ENCODE measurements around the gene CYSRT1.

CYSRT1 gene

DNA sequence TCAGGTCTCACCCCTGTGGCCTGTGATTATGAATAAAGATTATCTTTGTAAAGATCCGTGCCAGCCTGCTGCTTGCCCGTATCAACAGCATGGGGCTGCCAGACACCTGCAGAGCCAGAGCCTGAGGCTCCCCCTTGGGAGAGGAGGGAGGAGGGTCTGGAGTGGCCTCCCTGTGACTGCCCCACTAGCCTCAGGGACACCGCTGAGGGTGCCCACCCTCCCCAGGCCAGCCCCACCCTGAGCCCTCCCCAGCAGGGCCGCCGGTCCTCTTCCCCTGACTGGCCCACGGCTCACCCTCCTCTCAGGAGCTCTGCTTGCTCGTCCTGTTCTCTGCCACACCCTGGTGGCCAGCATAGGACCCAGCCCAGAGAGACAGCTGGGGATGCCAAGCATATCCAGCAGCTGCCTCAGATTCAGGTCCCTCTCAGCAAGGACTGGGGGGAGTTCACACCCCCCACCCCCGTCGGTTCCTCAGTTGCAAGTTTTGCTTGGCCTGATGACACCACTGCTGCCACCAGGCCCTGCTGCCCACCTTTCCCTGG is 34.6 kb upstream of the CYSRT1 start:
- no peak for DNase-seq (ENCODE audit: low spot score)

DNA sequence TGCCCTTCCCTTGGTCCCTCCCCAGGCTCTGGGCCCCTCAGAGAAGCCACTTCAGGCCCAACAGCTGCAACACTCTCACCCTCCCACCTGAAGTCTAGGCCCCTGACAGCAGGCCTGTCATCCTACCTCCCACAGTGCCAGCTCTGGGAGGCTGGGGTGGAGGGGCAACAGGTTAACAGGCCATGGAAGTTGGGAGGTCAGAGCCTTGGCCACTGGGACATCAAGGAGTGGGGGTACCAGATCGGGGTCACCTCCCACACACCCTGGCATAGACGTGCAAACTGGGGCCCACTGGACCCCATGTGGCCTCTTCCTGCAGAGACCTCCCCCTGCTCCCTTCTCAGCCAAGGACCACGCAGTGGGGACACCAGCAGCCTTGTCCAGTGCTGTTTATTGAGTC is 33.7 kb upstream of the CYSRT1 start:
- DNase-seq (ENCODE audit: low spot score), result no peak

DNA sequence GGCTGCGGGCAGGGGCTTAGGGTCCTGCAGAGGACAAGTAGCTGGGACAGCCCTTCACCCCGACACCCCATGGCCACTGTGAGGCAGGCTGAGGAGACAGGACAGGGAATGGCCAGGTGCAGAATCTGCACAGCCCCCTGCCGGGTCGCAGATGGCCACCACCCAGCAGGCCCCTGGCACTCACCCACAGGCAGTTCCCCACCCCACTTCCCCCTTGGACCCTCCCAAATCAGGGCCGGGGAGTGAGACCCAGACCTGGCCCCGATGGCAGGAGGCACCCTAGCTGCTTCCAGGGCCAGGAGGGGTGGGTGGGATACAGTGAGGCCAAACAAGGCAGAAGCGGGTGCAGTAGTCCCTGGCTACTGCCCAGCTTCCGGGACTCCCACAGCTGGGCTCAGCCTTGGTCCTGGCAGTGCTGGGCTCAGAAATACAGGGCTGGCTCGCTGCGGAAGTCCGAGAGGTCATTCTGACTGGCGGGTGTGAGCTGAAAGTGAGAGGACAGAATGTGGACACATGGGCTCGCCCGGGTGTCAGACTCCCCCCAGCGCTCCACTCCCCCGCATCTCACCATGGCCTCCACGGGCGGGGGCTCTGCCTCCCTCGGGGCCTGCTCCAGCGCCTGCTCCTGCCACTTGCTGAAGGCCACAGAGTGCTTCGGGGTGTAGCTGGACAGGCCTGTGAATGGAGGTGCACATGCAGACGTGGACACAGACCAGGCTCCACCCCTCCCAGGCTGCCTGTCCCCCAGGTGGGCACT is 33.1 kb upstream of the CYSRT1 start:
- no peak for DNase-seq (ENCODE audit: low spot score)

DNA sequence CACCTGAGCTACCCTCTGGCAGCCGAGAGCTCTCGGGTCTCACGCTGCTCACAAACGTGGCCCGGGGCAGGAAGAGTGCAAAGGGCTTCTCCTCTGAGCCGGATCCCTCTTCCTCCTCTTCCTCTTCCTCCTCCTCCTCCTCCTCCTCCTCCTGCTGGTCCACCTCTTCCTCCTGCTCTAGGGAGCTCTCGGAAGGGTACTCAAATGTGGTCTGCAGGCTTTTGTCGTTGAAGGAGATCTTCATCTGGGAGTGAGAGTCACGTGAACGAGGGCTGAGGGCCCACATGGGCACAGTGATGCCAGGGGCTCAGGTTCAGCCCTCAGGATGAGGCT is 32.6 kb upstream of the CYSRT1 start:
- DNase-seq (ENCODE audit: low spot score), result no peak

DNA sequence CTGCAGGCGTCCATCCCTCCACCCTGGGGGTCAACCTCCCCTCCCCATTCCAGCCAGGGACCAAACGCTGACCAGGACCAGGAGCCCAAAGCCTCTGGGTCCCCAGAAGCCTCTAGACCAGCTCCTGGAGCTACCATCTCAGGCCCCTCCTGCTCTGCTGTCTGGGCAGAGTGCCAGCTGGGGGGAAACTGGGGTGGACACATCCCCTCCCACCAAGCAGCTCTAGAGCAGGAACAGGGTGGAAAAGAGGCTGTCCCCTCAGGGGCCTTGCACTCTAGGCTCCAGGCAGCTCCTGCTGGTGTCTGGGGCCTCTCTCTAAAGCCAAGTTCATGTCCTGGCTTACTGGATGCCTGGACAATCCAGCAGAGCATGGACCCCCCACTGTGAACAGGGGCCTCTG is 32.1 kb upstream of the CYSRT1 start:
- DNase-seq (ENCODE audit: low spot score), result no peak

DNA sequence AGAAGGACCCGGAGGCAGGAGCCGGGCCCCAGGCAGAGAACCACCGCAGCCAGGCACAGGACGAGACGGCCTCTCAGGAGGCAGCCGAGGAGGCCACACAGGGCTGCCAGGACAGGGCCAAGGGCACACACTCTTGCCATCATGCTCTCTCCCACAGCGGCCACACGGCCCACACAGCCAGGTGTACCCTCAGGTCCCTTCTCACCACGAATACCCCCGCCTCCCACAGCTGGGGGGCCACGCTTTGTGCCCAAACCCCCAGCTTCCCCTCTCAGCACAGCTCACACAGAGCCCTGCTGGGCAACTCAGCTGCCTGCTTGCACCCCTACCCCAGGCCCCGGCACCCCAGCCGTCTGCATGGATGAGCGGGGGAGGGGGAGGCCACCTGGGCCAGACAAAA is 31.2 kb upstream of the CYSRT1 start:
- DNase-seq (ENCODE audit: low spot score), result no peak

DNA sequence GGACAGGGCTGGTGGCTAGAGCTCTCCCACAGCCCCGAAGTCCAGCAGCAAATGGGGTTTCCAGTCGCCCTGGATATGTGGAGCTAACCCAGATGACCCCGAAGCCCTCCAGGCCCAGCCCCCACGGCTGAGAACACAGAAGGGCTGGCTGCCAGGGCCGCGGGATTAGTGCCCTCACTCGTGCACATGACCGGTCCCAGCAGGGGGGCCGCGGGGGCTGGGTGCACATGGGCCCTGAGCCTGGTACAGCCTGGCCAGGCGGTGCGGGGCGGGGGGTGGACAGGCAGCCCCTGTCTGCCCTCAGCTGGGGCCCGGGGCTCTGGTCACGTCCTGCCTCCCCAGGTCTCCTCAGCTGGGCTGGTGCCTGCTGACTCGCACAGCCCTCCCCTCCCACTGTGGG is 30.6 kb upstream of the CYSRT1 start:
- no peak for DNase-seq (ENCODE audit: low spot score)

DNA sequence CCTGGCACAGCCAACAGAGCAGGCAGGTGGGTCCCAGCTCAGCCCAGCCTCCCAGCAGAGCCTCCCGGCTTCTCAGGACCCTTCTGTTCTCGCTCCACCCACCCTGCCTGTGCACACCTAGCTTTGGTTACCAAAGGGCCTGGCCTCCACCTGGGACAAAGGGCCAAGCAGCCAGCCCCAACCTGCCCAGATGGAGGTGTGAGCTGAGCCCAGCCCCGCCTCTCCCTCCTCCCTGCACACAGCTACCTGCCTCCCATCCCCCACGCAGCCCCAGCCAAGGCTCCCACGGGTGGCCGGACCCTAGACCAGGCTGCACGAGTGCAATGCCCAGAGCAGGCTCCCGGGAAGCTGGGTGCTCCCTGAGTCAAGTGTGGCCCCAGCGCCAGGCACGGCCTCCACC is 30.1 kb upstream of the CYSRT1 start:
- DNase-seq (ENCODE audit: low spot score), result no peak

DNA sequence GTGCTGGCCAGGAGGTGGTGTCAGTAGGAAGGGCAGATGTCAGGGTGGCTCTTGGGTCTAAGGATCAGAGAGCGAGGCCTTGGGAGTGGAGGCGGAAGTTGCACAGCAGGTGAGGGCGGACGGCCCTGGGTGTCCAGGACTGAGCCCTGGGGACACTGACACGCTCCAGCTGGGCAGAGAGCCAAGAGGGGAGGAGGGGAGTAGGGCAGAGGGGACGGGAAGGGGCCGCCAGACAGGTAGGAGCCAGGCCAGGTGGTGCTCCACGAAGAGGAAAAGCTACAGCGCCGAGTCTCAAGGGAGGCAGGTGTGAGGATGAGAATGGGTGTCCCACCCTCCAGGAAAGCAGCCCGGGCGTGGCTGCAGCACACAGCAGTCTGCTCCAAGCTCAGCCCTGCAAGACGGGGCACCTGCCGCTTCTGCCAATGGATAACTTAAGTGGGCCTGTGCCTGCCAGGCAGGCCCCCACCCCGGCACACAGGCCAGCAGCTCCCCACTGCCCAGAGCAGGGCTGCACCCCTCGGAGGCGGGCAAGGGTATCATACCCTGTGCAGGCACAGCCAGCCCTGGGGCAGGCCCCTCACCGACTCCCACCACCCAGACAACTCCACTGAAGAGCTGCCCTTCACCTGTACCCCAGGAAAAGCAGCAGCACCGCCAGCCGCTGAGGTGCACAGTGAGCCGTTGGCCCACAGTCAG is 29.3 kb upstream of the CYSRT1 start:
- no peak for DNase-seq (ENCODE audit: low spot score)

DNA sequence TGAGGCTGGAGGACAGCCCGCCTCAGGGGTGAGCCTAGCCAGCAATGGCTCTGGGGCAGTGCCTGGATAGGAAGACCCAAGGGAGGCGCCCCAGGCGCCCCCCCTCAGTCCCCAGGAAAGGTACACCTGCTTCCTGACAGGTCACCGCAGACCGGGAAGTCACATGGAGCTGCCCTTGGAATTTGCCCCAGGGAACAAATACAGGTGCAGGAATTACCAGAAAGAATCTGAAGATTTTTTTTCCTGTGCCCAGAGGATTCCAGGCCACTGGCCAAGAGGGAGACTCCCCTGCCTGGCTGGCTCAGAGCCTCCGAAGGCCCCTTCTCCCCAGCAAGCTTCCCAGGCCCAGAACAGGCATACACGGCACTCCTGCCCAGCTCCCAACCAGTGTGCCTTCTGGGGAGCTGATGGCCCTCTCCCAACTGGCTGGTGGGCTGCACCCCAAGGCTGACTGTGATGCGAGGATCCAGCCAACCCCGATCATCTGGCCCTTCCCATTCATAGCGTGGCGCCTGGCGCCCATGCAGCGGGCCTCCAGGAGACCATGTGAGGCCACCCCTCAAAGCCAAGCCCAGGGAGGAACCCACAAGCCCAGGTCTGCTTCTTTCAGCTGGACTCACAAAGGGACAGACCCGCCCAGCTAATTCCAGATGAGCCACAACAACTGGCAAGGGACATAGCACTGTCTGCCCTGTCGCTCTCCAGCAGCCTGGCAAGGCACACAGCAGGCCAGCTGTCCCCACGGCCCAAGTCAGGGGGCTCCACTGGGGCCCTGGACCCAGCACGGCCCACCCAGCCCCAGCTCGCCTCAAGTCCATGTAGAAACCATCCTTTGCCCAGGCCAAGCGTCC is 26.7 kb upstream of the CYSRT1 start:
- DNase-seq (ENCODE audit: low spot score), result no peak

DNA sequence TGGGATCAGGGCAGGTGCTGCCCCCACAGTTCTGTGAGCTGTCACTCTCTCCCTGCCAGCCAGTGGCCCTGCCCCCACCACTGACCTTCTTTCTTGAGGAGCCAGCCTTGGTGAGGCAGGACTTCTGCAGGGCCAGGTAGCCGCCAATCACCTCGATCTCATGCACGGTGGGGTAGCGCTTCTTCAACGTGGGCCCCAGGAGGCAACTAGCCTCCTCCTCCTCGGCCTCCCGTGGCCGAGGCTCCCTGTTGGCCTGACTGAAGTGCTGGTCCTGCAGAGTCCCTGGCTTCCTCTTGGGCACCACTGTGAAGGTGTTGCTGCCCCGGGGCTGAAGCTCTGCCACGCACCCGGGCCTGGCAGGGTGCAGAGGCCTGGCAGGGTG is 26.1 kb upstream of the CYSRT1 start:
- no peak for DNase-seq (ENCODE audit: low spot score)

DNA sequence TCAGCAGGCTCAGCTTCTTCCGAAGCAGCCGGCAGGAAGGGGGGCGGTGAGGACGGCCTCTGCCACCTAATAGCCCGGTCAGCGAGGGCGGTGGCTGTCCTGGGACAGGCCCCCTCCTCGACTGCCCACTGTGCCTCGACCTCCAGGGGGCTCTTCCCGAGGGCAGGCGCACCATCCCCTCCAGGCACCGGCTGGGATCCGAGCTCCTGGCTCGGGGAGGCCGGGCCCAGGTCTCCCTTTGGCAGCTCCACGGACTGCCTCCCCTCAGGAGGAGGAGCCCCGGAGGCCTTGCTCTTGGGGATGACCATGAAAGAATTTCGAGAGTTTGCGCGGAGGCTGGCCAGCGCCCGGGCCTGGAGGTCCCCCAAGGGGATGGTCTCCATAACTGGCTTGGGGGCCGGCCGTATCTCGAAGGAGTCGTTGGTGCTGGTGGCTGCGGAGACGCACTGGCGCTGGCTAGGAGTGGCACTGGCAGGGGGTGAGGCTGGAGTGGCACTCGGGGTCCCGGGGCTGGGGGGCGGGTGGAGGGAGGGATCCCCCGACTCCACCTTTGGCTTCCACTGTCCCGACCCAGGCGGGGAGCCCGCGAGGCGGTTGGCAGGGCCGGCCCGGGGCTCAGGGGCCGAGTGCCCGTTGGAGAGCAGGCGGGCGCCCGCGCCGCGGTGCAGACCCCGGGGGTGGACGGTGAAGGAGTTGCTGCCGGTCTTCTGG is 25.4 kb upstream of the CYSRT1 start:
- no peak for DNase-seq (ENCODE audit: low spot score)

DNA sequence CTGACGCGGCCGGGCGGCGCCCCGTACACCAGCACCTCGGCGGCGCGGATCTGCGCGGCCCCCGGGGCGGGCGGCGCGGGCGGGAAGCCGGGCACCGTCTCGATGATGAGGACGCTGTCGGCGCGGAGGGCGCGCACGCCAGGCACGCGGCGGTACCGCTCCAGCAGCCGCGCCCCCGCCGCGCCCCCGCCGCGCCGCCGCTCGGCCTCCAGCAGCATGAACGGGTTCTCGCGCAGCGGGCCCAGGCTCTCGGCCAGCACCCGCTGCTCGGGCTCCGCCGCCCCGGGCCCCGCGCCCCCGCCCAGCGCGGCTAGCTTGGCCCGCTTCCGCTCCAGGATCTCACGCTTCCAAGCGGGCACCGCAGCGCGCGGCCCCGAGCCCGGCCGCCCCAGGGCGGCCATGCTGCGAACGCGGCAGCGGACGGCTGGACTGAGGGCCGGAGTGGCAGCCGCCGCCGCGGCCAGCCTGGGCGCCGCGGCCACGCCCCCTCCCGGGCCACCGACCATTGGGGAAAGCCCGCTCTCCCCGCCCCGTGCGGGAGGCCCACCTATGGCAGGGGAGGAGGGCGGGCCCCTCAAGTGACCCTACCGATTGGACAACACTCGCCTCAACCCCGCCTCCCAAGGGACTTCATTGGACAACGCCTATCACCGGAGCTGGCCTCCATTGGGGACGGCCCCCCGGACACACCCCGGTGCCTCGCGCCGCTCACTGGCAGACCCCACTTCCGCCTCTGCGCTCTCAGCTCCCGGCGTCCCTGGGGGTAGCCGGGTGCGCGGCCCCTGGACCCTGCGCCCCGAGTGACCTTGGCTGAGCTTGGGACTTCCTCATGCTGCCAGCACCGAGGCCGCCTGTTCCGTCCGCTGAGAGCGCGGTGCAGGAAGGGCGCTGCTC is 24.4 kb upstream of the CYSRT1 start, which contains the start of gene TPRN:
TPRN (minus strand) TSS at position 431 of the 894 bp plus-strand sequence; CDS start at position 401, 30 bp downstream.
- DNase-seq (ENCODE audit: low spot score), result peak; percentile 100

DNA sequence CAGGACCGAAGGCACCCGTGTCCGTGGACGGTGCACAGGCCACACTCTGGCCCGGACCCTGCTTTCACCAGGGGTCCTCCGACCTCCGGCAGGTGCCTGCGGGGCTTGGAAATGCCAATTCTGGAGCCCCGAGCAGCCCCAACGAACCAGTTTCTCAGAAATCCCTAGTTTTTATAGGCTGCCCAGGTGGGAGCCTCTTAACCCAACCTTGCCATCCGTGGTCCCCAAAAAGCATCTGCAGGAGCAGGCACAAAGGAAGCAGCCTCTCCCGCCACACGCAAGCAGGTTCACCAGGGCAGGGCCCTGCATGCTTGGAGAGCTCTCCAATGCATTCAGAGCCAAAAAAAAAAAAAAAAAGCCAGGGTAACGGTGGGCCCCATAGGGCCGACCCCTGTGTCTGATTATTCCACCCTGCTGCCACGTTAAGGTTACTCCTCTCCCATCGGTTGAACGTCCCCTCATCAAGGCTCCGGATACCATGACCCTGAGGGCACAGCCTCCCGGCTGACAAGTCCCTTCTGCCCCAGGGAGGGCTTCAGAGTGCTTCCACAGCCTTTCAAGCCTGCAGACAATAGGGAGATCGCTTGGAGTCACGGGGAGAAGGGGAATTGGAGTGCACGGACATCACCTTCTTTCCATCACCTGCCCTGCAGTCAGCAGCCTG is 23.6 kb upstream of the CYSRT1 start:
- DNase-seq (ENCODE audit: low spot score), result no peak

DNA sequence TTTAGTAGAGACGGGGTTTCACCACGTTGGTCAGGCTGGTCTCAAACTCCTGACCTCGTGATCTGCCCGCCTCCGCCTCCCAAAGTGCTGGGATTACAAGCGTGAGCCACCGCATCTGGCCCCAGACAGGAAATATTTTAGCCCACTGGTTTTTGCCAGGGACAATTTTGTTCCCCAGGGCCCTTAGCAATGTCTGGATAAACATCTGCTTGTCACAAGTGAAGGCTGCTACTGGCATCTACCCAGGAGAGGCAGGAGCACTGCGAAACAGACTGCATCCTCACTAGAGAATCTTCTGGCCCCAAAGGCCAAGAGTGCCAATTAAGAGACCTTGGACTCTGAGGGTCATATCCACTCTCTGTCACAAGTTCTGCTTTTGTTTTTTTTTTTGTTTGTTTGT is 22.0 kb upstream of the CYSRT1 start:
- DNase-seq (ENCODE audit: low spot score), result no peak

DNA sequence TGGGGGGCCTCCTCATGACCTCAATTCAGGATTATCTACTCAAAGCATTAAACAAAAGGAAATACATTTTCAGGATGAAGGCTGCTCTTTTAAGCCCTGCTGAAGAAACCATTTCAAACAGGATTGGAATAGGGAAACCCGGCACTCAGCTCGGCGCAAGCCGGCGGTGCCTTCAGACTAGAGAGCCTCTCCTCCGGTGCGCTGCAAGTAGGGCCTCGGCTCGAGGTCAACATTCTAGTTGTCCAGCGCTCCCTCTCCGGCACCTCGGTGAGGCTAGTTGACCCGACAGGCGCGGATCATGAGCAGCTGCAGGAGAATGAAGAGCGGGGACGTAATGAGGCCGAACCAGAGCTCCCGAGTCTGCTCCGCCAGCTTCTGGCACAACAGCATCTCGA is 20.2 kb upstream of the CYSRT1 start:
- DNase-seq (ENCODE audit: low spot score), result no peak

DNA sequence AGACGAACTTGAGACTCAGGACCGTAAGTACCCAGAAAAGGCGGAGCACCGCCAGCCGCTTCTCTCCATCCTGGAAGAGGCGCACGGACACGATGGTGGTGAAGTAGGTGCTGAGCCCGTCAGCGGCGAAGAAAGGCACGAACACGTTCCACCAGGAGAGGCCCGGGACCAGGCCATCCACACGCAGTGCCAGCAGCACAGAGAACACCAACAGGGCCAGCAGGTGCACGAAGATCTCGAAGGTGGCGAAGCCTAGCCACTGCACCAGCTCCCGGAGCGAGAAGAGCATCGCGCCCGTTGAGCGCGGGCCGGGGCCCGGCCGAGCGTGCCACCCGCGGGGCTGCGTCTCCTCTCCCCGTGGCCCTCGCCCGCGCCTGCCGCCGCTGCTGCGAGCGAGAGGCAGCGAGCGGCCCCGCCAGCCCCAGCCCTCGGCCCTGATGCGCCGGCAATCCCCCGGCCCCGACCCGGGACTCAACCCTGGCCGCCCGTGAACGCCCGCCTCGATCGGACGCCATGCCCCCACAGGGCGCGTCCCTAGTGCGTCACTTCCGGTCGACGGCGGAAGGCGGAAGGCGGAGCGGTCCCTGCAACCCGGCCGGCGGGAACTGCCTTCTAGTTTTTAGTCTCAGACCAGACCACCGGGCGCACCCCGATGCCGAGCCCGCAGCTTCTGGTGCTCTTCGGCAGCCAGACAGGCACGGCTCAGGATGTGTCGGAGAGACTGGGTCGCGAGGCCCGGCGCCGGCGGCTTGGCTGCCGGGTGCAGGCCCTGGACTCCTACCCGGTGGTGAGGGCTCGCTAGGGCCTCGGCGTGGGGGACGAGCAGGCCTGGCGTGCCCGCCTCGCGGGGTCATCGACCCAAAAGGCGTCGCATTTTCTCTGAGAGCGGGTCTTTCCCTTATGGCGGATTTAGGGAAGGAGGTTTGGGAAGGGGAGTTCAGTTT is 19.6 kb upstream of the CYSRT1 start, which contains the start of the genes NDOR1 and TMEM203:
NDOR1 (plus strand) TSS at position 575 of the 944 bp plus-strand sequence; CDS start at position 653, 78 bp downstream.
TMEM203 (minus strand) TSS at position 523 of the 944 bp plus-strand sequence; CDS start at position 289, 234 bp downstream.
- DNase-seq (ENCODE audit: low spot score), result peak; percentile 96

DNA sequence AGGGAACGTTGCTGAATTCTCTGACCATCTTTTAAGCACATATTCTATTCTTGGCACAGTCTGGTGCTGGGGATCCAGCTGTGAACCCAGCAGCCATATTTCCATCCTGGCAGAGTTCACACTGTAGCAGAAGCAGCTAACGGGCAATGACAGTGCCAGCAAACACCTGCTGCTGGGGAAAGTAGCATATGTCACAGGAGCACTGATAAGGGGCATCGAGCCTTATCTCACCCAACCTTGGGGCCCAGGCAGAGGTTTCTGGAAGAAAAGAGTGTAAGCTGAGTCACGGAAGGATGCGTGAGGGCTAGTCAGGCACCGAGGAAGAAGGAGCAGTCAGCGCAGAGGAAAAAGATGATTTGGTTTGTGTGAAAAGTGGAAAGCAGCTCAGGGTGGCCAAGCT is 18.4 kb upstream of the CYSRT1 start:
- no peak for DNase-seq (ENCODE audit: low spot score)

DNA sequence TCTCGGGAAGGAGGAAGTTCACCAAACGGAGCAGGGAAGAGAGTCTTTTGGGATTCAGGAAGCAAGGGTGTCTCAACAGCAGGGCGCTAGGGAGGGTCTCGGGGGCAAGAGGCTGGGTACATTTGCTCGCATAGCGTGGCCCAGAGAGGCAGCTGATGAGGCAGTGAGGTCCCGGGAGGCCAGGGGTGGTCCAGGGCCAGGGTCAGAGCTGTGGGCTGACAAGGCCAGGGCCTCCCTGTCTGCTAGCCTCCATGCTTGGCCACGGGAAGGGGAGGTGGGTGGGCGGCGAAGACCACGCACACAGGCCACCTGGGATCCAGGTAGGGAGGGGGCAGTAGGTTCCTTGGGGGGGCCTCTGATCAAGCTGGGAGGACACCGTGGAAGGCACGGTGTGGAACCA is 13.4 kb upstream of the CYSRT1 start:
- no peak for DNase-seq (ENCODE audit: low spot score)

Measured in AG20443 (cell line).